SK-N-SH (cell line): ENCODE data around the gene GRB10. TPM values are rescaled to one million over a fixed set of nuclear protein-coding genes. Genes with fewer than 3 reads are reported as not detected.

ENCODE experiments used
- CTCF ChIA-PET: fragments of 300-600, 350-600 bp; formaldehyde crosslinking; extraction: SDS; loops from one replicate; lab custom pipeline; 2021; lab: Yijun Ruan, JAX
- POLR2A ChIA-PET: fragments of 350-600 bp; sonication (Branson Sonifier 250); formaldehyde crosslinking; extraction: SDS; loops from one replicate; lab custom pipeline; 2020; ENCODE audit warnings: antibody characterized with exemption, inconsistent platforms; lab: Yijun Ruan, JAX
- DNase-seq: peaks from one replicate; pipeline ENCODE4 v3.0.0; 2012
- H2AFZ ChIP-seq: fragments of 200-600 bp; sonication (generic); 2 replicates; pipeline ENCODE4 v1.8.1; 2016; ENCODE audit warnings: antibody characterized with exemption, mild to moderate bottlenecking, low read depth
- H3F3A ChIP-seq: fragments of 200-600 bp; sonication (generic); replicated peaks from 2 replicates; pipeline ENCODE3; 2016; ENCODE audit warnings: antibody characterized with exemption, mild to moderate bottlenecking; ENCODE audit not compliant: insufficient read depth
- H3K27ac ChIP-seq, 2 experiments: fragments of 200-500 bp in 1 of 2; fragments of 200-600 bp in 1 of 2; sonication (Bioruptor generic) in 1 of 2; sonication (generic), shearing (Covaris generic) in 1 of 2; 2 replicates each; pipeline versions ENCODE4 v1.5.1 to v1.6.1; 2014 to 2016; ENCODE audit warnings: low read depth in 2 of 2, inconsistent platforms in 1 of 2, low read length in 1 of 2, mild to moderate bottlenecking in 1 of 2, mixed read lengths in 1 of 2
- H3K27me3 ChIP-seq: fragments of 200-600 bp; sonication (generic), shearing (Covaris generic); 2 replicates; pipeline ENCODE4 v1.6.1; 2016; ENCODE audit warnings: mixed run types; ENCODE audit not compliant: insufficient read depth
- H3K36me3 ChIP-seq, 2 experiments: fragments of 200-500 bp in 1 of 2; fragments of 200-600 bp in 1 of 2; sonication (Bioruptor generic) in 1 of 2; sonication (generic) in 1 of 2; replicated peaks in 1 of 2; 2 replicates each; pipeline versions ENCODE3 to v1.5.1; 2014 to 2016; ENCODE audit warnings: low read length in 1 of 2, mild to moderate bottlenecking in 1 of 2; ENCODE audit not compliant: insufficient read depth in 2 of 2, control insufficient read depth in 1 of 2
- H3K4me1 ChIP-seq, 2 experiments: fragments of 200-500 bp in 1 of 2; fragments of 200-600 bp in 1 of 2; sonication (Bioruptor generic) in 1 of 2; sonication (generic), shearing (Covaris generic) in 1 of 2; 2 replicates each; pipeline versions ENCODE4 v1.5.1 to v1.6.1; 2014 to 2016; ENCODE audit warnings: low read depth in 1 of 2, low read length in 1 of 2, mixed run types in 1 of 2; ENCODE audit not compliant: insufficient read depth in 2 of 2, control insufficient read depth in 1 of 2
- H3K4me2 ChIP-seq: fragments of 200-600 bp; sonication (generic), shearing (Covaris generic); 2 replicates; pipeline ENCODE4 v1.6.1; 2017; ENCODE audit warnings: mixed run types
- H3K4me3 ChIP-seq, 2 experiments: fragments of 200-500 bp in 1 of 2; fragments of 200-600 bp in 1 of 2; sonication (Bioruptor generic) in 1 of 2; sonication (generic), shearing (Covaris generic) in 1 of 2; 2 replicates each; pipeline versions ENCODE4 v1.5.1 to v1.8.1; 2014 to 2016; ENCODE audit warnings: low read depth in 2 of 2, inconsistent platforms in 1 of 2, low read length in 1 of 2, mild to moderate bottlenecking in 1 of 2, mixed read lengths in 1 of 2, moderate library complexity in 1 of 2
- H3K79me2 ChIP-seq: fragments of 200-600 bp; sonication (generic); 2 replicates; pipeline ENCODE4 v1.8.1; 2017; ENCODE audit warnings: mild to moderate bottlenecking; ENCODE audit not compliant: insufficient read depth
- H3K9ac ChIP-seq: fragments of 200-600 bp; sonication (generic); 2 replicates; pipeline ENCODE4 v1.6.1; 2017; ENCODE audit warnings: mixed run types
- H3K9me2 ChIP-seq: fragments of 200-600 bp; sonication (generic); 2 replicates; pipeline ENCODE4 v1.6.1; 2017; ENCODE audit warnings: mixed run types
- H3K9me3 ChIP-seq: fragments of 200-600 bp; sonication (generic); 2 replicates; pipeline ENCODE4 v1.6.1; 2017; ENCODE audit warnings: mixed run types, mild to moderate bottlenecking, moderate library complexity
- H4K20me1 ChIP-seq: fragments of 200-600 bp; sonication (generic); 2 replicates; pipeline ENCODE4 v1.6.1; 2017; ENCODE audit warnings: mild to moderate bottlenecking, mixed run types; ENCODE audit not compliant: insufficient read depth
- CHD2 ChIP-seq: fragments of 150-350 bp; IDR thresholded peaks from 2 replicates; pipeline ENCODE4 v1.6.1; 2018; ENCODE audit warnings: low read length; ENCODE audit not compliant: partially characterized antibody
- ELF1 ChIP-seq: IDR thresholded peaks from 2 replicates; pipeline ENCODE4 v1.4.0; 2012
- EP300 ChIP-seq, 2 experiments: IDR thresholded peaks; 2 replicates each; pipeline versions ENCODE4 v1.4.0 to v1.6.1; 2012; ENCODE audit warnings: borderline replicate concordance in 1 of 2, low read depth in 1 of 2, low read length in 1 of 2
- FOSL2 ChIP-seq: IDR thresholded peaks from 2 replicates; pipeline ENCODE4 v1.4.0; 2012; ENCODE audit warnings: low read depth, mild to moderate bottlenecking, moderate library complexity, borderline replicate concordance
- FOXJ3 ChIP-seq: sonication (generic); formaldehyde crosslinking; IDR thresholded peaks from 2 replicates; pipeline ENCODE4 v1.5.1; 2020; ENCODE audit warnings: mild to moderate bottlenecking, missing genetic modification reagents
- MEF2A ChIP-seq: IDR thresholded peaks from 2 replicates; pipeline ENCODE4 v1.4.0; 2012; ENCODE audit warnings: low read depth, borderline replicate concordance
- NFIC ChIP-seq: IDR thresholded peaks from 2 replicates; pipeline ENCODE4 v1.4.0; 2012; ENCODE audit warnings: borderline replicate concordance
- NRF1 ChIP-seq: IDR thresholded peaks from 2 replicates; pipeline ENCODE4 v1.6.1; 2012; ENCODE audit warnings: low read depth, mild to moderate bottlenecking, low read length
- POLR2AphosphoS5 ChIP-seq: IDR thresholded peaks from 2 replicates; pipeline ENCODE4 v1.6.1; 2012; ENCODE audit warnings: low read depth, low read length
- RFX5 ChIP-seq: IDR thresholded peaks from 2 replicates; pipeline ENCODE4 v1.6.1; 2012; ENCODE audit warnings: mild to moderate bottlenecking, improper control_type of control experiment, low read length
- RXRA ChIP-seq: IDR thresholded peaks from 2 replicates; pipeline ENCODE4 v1.4.0; 2012; ENCODE audit warnings: low read depth, mild to moderate bottlenecking, borderline replicate concordance
- SIN3A ChIP-seq: IDR thresholded peaks from 2 replicates; pipeline ENCODE4 v1.6.1; 2012; ENCODE audit warnings: low read depth, mild to moderate bottlenecking, low read length, moderate library complexity, borderline replicate concordance
- TAF1 ChIP-seq: IDR thresholded peaks from 2 replicates; pipeline ENCODE4 v1.6.1; 2012; ENCODE audit warnings: low read depth, mild to moderate bottlenecking, low read length, moderate library complexity, borderline replicate concordance
- TCF12 ChIP-seq: IDR thresholded peaks from 2 replicates; pipeline ENCODE4 v1.4.0; 2012
- TEAD4 ChIP-seq: IDR thresholded peaks from 2 replicates; pipeline ENCODE4 v1.4.0; 2012; ENCODE audit warnings: mild to moderate bottlenecking, borderline replicate concordance; ENCODE audit not compliant: insufficient read depth
- YY1 ChIP-seq: IDR thresholded peaks from 2 replicates; pipeline ENCODE4 v1.4.0; 2012; ENCODE audit warnings: low read depth, mild to moderate bottlenecking
- WGBS: methylation state at CpG from one replicate; pipeline ENCODE4 v1.1.6; 2017; ENCODE audit warnings: low lambda C conversion rate; 5-methylcytosine and 5-hydroxymethylcytosine counted together
- polyA plus RNA-seq, 3 experiments: library from polyadenylated mRNA; depleted of rRNA; stranded (reverse); fragments of >200 nt; gene quantifications; 2 replicates each; pipeline ENCODE4 v1.2.3, GENCODE V29; 2012
- TF ChIP-seq, protein P1 (sequence below): IDR thresholded peaks from 2 replicates; pipeline ENCODE4 v1.4.0; 2012; ENCODE audit warnings: low read depth, borderline replicate concordance
- TF ChIP-seq, protein P2 (sequence below): IDR thresholded peaks from 2 replicates; pipeline ENCODE4 v1.4.0; 2012; ENCODE audit warnings: low read depth, borderline replicate concordance
- TF ChIP-seq, protein P3 (sequence below): IDR thresholded peaks from 2 replicates; pipeline ENCODE4 v1.4.0; 2012; ENCODE audit warnings: low read depth
- TF ChIP-seq, protein P4 (sequence below): fragments of 200-600 bp; sonication (generic); IDR thresholded peaks from 2 replicates; pipeline ENCODE4 v1.6.1; 2017; ENCODE audit warnings: antibody characterized with exemption, mild to moderate bottlenecking, moderate library complexity
- TF ChIP-seq, protein P5 (sequence below): IDR thresholded peaks from 2 replicates; pipeline ENCODE4; 2012

GRB10 gene
- polyA plus RNA-seq, 1 of the 3 experiments (the other 2 are of a cell fraction) = 5.1 TPM

DNA sequence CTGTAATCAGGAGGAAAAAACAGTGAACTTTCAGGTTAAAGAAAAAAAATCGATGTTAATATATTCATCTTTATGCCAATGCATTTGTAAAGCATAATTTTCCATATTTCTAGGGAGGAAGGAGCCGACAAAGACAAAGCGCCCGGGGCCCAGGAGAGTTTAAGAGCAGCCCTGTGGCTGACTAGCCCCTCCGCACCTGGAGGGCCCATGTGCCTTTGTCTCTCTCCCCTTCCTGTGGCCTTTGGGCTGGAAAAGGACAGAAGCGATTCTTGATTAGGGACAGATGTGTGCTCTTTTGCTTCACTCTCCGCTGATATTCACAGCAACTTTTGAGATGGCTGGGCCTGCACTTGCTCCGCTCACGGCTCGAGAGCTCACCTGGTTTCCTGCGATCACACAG is 240.6 kb downstream of the GRB10 start:
- peaks cover 25% of the 10 kb centered on the region; the same call in 1 of the 2 replicates for H3K27me3 ChIP-seq
- no peak overlapping the region for H2AFZ ChIP-seq
- ChIA-PET CTCF (interaction anchor here (1.1 to 1.3 kb wide), 4 partner anchors 15 to 90 kb away, joined by 3 read pairs; no protein-coding TSS in a partner anchor), POLR2A (interaction anchor here (0.7 to 2.3 kb wide), 3 partner anchors 10 to 34 kb away, joined by 3 to 8 read pairs (median 3); no protein-coding TSS in a partner anchor)
- no peaks in the 10 kb centered on the region for H3F3A ChIP-seq
- H3K4me1 ChIP-seq = peaks cover 0 to 78% of the 10 kb centered on the region in 2 experiments; a peak in 2 of 4 replicates
- no peak overlapping the region for H3K4me3 ChIP-seq
- H4K20me1 ChIP-seq = 0 out of 2 replicates have a peak, but pooled peaks cover 3% of the 10 kb centered on the region
- no peak overlapping the region for H3K4me2 ChIP-seq
- H3K9ac ChIP-seq = no peak overlapping the region
- H3K9me3 ChIP-seq = no peaks in the 10 kb centered on the region
- H3K36me3 ChIP-seq = peaks cover 0 to 4% of the 10 kb centered on the region in 2 experiments
- no peak for TF ChIP-seq MEF2A
- TF ChIP-seq EP300 (IDR thresholded peaks at IDR 0.05; ENCODE audit: borderline replicate concordance in 1 of 2, low read depth in 1 of 2, low read length in 1 of 2) = peak in 1 of 2 experiments; percentile 16; a peak in 1 of 4 replicates
- no peak for TF ChIP-seq YY1
- TF ChIP-seq NFIC = no peak
- TF ChIP-seq POLR2AphosphoS5 = no peak
- no peak for TF ChIP-seq TAF1
- TF ChIP-seq ELF1 = no peak
- TF ChIP-seq, protein P1, sequence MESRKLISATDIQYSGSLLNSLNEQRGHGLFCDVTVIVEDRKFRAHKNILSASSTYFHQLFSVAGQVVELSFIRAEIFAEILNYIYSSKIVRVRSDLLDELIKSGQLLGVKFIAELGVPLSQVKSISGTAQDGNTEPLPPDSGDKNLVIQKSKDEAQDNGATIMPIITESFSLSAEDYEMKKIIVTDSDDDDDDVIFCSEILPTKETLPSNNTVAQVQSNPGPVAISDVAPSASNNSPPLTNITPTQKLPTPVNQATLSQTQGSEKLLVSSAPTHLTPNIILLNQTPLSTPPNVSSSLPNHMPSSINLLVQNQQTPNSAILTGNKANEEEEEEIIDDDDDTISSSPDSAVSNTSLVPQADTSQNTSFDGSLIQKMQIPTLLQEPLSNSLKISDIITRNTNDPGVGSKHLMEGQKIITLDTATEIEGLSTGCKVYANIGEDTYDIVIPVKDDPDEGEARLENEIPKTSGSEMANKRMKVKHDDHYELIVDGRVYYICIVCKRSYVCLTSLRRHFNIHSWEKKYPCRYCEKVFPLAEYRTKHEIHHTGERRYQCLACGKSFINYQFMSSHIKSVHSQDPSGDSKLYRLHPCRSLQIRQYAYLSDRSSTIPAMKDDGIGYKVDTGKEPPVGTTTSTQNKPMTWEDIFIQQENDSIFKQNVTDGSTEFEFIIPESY = no peak
- H3K27ac ChIP-seq = peak overlapping the region in 1 of 2 experiments; percentile 99; a peak in 2 of 4 replicates
- 66% methylated on average over 11 of the region's 11 CpGs for WGBS
- H3K79me2 ChIP-seq = no peaks in the 10 kb centered on the region
- DNase-seq = peak; percentile 49
- no peaks in the 10 kb centered on the region for H3K9me2 ChIP-seq

DNA sequence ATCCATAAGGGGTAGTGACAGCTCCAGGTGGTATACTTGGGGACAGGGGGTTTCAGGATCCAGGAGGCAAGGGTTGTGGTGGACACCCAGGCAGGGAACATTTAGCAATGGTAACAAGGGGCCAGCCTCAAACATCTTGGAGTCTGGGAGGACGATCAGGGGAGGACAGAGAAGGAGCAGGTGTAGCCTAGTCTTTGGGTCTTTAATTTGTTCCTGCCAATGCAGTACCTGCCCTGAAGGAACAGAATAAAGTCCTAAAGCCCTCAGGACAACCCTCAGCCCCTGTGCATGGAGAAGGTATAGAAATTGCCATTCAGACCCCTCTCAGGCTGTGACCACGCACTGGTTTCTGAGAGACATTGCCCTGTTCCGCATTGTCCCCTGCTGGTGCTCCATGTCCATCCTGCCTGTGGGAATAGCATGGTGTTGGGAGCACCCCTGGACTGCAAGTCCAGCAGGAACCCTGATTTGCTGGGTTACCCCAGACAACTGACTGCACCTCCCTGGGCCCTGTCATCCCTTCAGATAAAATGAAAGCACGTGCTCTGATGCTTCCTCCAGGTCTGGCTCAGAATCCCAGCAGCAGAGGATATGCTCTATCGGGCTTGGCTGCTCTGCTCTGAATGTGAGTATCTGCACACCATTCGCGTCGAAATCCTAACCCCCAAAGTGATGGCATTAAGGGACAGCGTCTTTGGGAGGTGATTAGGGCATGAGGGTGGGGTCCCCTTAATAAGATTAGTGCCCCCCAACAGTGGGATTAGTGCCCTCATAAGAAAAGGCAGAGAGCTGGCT is 241.7 kb downstream of the GRB10 start:
- 0 out of 2 replicates have a peak, but pooled peaks cover 3% of the 10 kb centered on the region for H4K20me1 ChIP-seq
- CTCF ChIA-PET = interaction anchor here (1.0 to 2.7 kb wide), 9 partner anchors 10 to 92 kb away, joined by 3 to 15 read pairs (median 4); no protein-coding TSS in a partner anchor
- peaks cover 25% of the 10 kb centered on the region; the same call in 1 of the 2 replicates for H3K27me3 ChIP-seq
- H3K4me3 ChIP-seq = no peak overlapping the region
- H2AFZ ChIP-seq = no peak overlapping the region
- H3F3A ChIP-seq = no peaks in the 10 kb centered on the region
- H3K9me3 ChIP-seq = no peaks in the 10 kb centered on the region
- peak overlapping the region in 1 of 2 experiments; percentile 99; a peak in 2 of 4 replicates for H3K27ac ChIP-seq
- H3K79me2 ChIP-seq = no peaks in the 10 kb centered on the region
- peaks cover 0 to 72% of the 10 kb centered on the region in 2 experiments; a peak in 2 of 4 replicates for H3K4me1 ChIP-seq
- H3K36me3 ChIP-seq = peaks cover 0 to 8% of the 10 kb centered on the region in 2 experiments
- H3K9me2 ChIP-seq = no peaks in the 10 kb centered on the region
- WGBS = 75% methylated on average over 9 of the region's 9 CpGs
- no peak overlapping the region for H3K4me2 ChIP-seq
- H3K9ac ChIP-seq = no peak overlapping the region
- POLR2A ChIA-PET = interaction anchor here (0.6 to 3.1 kb wide), 5 partner anchors 9 to 126 kb away, joined by 3 to 15 read pairs (median 5); no protein-coding TSS in a partner anchor
- DNase-seq = no peak
- no peak for TF ChIP-seq TEAD4
- TF ChIP-seq POLR2AphosphoS5 = no peak
- TF ChIP-seq TCF12 = no peak
- TF ChIP-seq NRF1 = no peak
- TF ChIP-seq RFX5 = no peak
- no peak for TF ChIP-seq FOSL2
- TF ChIP-seq, protein P2, sequence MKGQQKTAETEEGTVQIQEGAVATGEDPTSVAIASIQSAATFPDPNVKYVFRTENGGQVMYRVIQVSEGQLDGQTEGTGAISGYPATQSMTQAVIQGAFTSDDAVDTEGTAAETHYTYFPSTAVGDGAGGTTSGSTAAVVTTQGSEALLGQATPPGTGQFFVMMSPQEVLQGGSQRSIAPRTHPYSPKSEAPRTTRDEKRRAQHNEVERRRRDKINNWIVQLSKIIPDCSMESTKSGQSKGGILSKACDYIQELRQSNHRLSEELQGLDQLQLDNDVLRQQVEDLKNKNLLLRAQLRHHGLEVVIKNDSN = no peak
- no peak for TF ChIP-seq TAF1
- no peak for TF ChIP-seq CHD2
- TF ChIP-seq ELF1 = no peak
- TF ChIP-seq, protein P3, sequence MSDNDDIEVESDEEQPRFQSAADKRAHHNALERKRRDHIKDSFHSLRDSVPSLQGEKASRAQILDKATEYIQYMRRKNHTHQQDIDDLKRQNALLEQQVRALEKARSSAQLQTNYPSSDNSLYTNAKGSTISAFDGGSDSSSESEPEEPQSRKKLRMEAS = no peak
- TF ChIP-seq, protein P4, sequence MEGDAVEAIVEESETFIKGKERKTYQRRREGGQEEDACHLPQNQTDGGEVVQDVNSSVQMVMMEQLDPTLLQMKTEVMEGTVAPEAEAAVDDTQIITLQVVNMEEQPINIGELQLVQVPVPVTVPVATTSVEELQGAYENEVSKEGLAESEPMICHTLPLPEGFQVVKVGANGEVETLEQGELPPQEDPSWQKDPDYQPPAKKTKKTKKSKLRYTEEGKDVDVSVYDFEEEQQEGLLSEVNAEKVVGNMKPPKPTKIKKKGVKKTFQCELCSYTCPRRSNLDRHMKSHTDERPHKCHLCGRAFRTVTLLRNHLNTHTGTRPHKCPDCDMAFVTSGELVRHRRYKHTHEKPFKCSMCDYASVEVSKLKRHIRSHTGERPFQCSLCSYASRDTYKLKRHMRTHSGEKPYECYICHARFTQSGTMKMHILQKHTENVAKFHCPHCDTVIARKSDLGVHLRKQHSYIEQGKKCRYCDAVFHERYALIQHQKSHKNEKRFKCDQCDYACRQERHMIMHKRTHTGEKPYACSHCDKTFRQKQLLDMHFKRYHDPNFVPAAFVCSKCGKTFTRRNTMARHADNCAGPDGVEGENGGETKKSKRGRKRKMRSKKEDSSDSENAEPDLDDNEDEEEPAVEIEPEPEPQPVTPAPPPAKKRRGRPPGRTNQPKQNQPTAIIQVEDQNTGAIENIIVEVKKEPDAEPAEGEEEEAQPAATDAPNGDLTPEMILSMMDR = no peak
- TF ChIP-seq, protein P5, sequence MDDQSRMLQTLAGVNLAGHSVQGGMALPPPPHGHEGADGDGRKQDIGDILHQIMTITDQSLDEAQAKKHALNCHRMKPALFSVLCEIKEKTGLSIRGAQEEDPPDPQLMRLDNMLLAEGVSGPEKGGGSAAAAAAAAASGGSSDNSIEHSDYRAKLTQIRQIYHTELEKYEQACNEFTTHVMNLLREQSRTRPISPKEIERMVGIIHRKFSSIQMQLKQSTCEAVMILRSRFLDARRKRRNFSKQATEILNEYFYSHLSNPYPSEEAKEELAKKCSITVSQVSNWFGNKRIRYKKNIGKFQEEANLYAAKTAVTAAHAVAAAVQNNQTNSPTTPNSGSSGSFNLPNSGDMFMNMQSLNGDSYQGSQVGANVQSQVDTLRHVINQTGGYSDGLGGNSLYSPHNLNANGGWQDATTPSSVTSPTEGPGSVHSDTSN = no peak
- no peak for TF ChIP-seq FOXJ3 (CRISPR knock-in tag)
- TF ChIP-seq SIN3A = no peak
- TF ChIP-seq RXRA = no peak
